HCEC 1CT (cell line): ENCODE results near the gene RAPH1.
"Not testable (repeated sequence)": the region's sequence is repeated elsewhere in the genome, so short reads cannot be mapped to it uniquely, and the experiment has no call there.

ENCODE experiments used
- DNase-seq: peaks from one replicate; pipeline ENCODE4 v3.0.0-alpha.2; 2017

The RAPH1 gene

GRCh38 chr2:203543898-203544328, 8.8 kb upstream of the RAPH1 start:
- no peak for DNase-seq

- DNase-seq = not testable (repeated sequence)
Observed at GRCh38 chr2:203540598-203540997, 5.5 kb upstream of the RAPH1 start.

GRCh38 chr2:203538237-203538636, 3.1 kb upstream of the RAPH1 start:
- not testable (repeated sequence) for DNase-seq

GRCh38 chr2:203536586-203536951, 1.5 kb upstream of the RAPH1 start:
- DNase-seq = not testable (repeated sequence)

- DNase-seq = no peak
Observed at GRCh38 chr2:203535784-203536585, 884 bp upstream of the RAPH1 start.

GRCh38 chr2:203534621-203535077, 452 bp downstream of the RAPH1 start:
- DNase-seq = no peak

GRCh38 chr2:203533676-203534591, 1.2 kb downstream of the RAPH1 start:
- DNase-seq = peak; percentile 67

GRCh38 chr2:203532957-203533658, 2.0 kb downstream of the RAPH1 start:
- DNase-seq = peak; percentile 33

GRCh38 chr2:203527719-203528118, 7.4 kb downstream of the RAPH1 start:
- DNase-seq = no peak

GRCh38 chr2:203513268-203513667, 21.8 kb downstream of the RAPH1 start:
- not testable (repeated sequence) for DNase-seq

- DNase-seq = no peak
Observed at GRCh38 chr2:203510941-203511305, 24.2 kb downstream of the RAPH1 start.

GRCh38 chr2:203510256-203510940, 24.7 kb downstream of the RAPH1 start:
- no peak for DNase-seq

- not testable (repeated sequence) for DNase-seq
Observed at GRCh38 chr2:203503460-203503859, 31.6 kb downstream of the RAPH1 start.

- no peak for DNase-seq
Observed at GRCh38 chr2:203501873-203502272, 33.2 kb downstream of the RAPH1 start.

GRCh38 chr2:203500951-203501350, 34.1 kb downstream of the RAPH1 start:
- no peak for DNase-seq

GRCh38 chr2:203500297-203500696, 34.8 kb downstream of the RAPH1 start:
- no peak for DNase-seq

GRCh38 chr2:203498161-203498560, 36.9 kb downstream of the RAPH1 start:
- DNase-seq = peak; percentile 88

GRCh38 chr2:203492965-203493364, 42.1 kb downstream of the RAPH1 start:
- peak; percentile 30 for DNase-seq

GRCh38 chr2:203490391-203490790, 44.7 kb downstream of the RAPH1 start:
- DNase-seq = no peak

GRCh38 chr2:203489531-203489930, 45.6 kb downstream of the RAPH1 start:
- no peak for DNase-seq

- peak; percentile 30 for DNase-seq
Observed at GRCh38 chr2:203484266-203485112, 50.6 kb downstream of the RAPH1 start.

GRCh38 chr2:203480623-203481022, 54.5 kb downstream of the RAPH1 start:
- no peak for DNase-seq
